ENCODE data around the gene OR8B4.
"Not testable (repeated sequence)": the region's sequence is repeated elsewhere in the genome, so short reads cannot be mapped to it uniquely, and the experiment has no call there.

The OR8B4 gene, protein sequence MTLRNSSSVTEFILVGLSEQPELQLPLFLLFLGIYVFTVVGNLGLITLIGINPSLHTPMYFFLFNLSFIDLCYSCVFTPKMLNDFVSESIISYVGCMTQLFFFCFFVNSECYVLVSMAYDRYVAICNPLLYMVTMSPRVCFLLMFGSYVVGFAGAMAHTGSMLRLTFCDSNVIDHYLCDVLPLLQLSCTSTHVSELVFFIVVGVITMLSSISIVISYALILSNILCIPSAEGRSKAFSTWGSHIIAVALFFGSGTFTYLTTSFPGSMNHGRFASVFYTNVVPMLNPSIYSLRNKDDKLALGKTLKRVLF

DNA sequence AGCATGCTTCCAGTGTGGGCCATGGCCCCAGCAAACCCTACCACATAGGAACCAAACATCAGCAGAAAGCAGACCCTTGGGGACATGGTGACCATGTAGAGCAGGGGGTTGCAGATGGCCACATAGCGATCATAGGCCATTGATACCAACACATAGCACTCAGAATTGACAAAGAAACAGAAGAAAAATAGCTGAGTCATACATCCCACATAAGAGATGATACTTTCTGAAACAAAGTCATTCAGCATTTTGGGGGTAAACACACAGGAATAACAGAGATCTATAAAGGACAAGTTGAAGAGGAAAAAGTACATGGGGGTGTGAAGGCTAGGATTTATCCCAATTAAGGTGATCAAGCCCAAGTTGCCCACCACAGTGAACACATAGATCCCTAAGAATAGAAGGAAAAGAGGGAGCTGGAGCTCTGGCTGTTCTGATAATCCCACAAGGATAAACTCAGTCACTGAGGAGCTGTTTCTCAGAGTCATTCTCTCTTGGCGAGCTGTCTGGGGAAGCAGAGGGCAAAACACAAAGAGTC is at the start of gene OR8B4:
Gene OR8B4, minus strand, starts transcription at position 488 of the 538 bp plus-strand sequence. Its CDS starts 0 bp downstream, at position 488.
- DNase-seq (ENCODE audit: low spot score): no peak

DNA sequence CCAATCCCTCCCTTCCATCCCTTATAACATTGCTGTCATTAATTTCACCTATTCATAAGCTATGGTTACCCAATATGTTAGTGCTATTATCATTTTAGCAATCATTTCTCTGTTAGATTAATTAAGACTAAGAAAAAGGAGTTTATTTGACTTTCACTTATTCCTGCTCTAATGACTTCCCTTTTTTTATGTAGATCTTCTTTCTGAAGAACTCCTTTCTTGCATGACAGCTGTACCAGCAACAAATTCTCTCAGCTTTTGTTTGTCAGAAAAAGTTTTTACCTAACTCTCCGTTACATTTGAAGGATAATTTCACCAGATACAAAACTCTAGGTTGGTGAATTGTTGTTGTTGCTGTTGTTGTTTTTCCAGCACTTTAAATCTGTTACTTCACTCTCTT is 49.4 kb upstream of the OR8B4 start:
- no peak for DNase-seq (ENCODE audit: low spot score)

DNA sequence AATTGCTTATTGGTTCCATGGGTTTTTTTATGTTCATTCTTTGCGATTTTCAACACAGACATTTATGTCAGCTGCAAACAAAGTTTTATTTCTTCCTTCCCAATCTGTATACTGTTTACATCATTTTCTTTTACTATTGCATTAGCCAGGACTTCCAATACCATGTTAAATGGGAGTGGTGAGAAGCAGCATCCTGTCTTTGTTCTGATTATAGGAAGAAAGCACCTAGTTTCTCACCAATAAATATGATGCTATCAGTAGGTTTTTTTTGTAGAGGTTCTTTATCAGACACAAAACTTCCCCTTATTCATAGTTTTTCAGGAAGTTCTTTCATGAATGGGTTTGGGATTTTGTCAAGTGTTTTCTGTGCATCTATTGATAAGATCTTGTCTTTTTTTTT is 48.8 kb upstream of the OR8B4 start:
- no peak for DNase-seq (ENCODE audit: low spot score)

DNA sequence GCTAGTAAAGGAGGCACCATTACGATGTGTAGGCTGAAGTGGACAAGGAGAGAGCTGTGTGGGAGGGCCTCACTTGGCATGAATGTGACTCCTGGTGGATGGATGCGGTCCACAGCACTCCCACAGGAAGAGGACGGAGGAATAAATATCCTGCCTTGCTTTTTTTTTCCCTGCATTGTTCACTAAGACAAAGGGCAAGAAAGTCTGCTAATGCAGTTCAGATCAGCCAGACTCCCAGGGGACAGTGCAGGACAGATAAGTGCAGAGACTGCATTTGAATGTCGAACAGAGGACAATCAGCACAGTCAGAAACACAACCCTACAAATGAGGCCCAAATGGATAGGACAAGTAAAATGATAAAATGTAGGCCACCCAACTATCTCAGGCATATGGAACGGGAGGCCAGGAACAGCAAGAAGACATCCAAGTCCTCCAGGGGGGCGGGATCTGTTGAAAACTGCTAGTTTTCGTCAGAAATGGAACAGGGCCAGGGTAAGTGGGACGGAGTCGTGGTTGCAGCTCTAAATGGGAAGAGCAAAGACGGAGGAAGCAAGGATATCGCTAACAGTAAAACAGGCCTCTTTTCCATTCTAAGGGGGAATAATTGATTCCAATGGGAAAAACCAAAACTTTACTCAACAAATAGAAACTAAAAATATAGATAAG is 46.0 kb upstream of the OR8B4 start:
- DNase-seq (ENCODE audit: low spot score): no peak

DNA sequence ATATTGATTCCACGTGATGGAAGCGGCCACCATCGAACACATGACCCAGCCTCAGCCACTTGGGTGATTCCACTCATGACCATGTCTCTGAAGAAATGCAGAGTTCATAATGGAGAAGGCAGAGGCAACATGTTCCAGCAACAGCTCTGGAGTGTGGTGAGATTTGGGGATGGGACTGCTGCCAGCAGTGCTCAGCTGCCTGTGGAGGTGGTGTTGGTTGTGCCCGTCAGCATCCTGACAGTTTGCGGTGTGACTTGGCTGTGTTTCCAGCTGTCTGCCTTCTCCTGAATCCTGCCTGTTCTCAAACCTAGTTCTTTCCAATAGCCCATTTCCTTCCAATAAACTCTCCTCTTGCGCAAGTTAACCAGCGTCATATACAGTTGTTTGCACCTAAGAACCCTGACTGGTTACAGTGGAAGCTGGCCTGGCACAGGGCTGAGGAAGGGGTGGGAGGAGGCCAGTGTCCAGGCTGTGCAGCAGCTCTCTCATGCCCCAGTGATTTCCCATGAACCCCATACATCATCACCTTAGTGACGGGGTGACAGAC is 42.8 kb upstream of the OR8B4 start:
- no peak for DNase-seq (ENCODE audit: low spot score)

DNA sequence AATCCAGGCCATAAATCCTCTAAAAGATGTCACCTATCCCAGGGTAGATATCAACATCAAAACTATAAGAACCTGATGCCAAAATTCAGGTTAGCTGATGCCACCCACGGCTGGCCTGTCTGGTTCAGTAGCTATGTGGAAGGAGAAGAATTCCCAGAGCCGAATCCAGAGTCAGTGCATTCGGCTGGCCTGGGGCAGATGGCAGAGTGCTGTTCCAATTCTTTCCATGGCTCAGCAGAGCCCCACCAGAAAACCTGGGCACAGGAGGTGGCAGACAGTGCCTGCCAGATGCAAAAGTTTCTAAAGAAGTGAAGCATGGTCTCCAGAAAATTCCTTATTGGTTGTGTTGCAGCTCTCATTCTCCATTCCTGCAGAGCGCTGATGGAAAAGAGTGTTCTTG is 40.7 kb upstream of the OR8B4 start:
- DNase-seq (ENCODE audit: low spot score): no peak

DNA sequence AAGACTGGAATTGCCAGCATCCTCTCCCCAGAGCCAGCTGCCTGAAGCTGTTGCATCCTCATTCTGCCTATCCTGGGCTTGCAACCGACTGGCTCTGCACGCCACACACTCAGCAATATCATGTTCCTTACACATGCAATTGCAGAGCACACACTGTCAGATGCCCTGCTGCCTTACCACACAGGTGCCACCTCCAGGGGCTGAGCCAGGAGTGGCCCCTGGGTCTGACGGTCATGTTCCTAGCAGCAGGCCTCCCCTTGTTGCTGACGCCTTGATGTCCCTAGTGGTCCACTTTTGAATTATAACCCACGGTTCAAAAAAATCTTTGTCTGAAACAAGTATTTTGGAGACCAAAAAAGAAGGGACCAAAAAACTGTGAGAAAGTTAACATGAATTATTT is 39.3 kb upstream of the OR8B4 start:
- no peak for DNase-seq (ENCODE audit: low spot score)

DNA sequence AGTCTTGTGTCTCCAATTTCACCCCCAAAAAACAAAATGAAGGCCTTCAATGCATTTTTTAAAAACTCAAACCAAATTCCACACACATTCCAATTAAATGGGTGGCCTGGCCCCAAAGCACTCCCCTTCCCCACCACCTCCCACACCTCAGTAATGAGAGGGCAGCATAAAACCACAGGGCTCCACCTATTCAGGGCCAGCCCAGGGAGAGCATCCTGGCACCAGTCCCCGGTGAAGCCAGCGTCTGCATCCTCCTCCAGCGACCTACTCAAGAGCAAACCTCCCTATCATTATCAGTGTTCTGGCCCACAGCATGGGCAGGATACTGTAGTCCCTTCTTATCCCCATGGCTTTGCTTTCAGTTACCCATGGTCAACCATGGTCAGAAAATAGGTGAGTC is 38.7 kb upstream of the OR8B4 start:
- no peak for DNase-seq (ENCODE audit: low spot score)

DNA sequence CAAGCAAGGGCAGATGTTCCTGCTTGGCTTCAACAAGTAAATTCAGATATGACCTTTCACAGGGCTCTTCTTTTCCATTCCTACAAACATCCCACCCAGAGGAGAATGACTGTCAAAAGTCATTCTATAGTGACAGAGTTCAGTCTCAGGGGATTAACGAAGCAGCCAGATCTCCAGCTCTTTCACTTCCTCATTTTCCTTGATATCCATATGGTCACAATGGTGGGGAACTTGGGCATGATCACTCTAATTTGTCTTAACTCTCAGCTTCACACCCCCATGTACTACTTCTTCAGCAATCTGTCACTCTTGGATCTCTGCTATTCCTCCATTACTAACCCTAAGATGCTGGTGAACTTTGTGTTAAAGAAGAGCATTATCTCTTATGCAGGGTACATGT is 35.8 kb upstream of the OR8B4 start:
- no peak for DNase-seq (ENCODE audit: low spot score)

DNA sequence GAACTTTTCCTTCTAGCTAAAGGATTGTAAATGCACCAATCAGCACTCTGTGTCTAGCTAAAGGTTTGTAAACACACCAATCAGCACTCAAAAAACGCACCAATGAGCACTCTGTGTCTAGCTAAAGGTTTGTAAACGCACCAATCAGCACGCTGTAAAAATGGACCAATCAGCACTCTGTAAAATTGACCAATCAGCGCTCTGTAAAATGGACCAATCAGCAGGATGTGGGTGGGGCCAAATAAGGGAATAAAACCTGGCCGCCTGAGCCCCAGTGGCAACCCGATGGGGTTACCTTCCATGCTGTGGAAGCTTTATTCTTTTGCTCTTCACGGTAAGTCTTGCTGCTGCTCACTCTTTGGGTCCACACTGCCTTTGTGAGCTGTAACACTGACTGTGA is 34.7 kb upstream of the OR8B4 start:
- DNase-seq (ENCODE audit: low spot score): not testable (repeated sequence)

DNA sequence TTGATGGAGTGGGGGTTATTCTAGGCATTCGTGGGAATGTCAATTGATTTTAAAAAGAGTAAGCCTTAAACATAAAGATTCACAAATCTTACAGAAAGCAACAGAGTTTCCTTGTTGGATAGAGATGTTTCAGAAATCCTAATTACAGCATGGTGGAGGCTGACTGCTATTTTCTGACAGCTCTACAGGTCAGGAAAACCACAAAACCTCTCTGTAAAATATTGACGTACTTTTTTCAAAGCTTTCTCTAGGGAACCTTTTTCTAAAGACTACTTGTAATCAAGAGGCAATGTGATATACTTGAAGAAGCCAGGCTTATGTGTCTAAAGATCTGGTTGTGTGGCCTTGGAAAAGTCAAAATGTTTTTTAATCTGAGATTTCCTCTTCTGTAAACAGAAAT is 29.9 kb upstream of the OR8B4 start:
- DNase-seq (ENCODE audit: low spot score): no peak

DNA sequence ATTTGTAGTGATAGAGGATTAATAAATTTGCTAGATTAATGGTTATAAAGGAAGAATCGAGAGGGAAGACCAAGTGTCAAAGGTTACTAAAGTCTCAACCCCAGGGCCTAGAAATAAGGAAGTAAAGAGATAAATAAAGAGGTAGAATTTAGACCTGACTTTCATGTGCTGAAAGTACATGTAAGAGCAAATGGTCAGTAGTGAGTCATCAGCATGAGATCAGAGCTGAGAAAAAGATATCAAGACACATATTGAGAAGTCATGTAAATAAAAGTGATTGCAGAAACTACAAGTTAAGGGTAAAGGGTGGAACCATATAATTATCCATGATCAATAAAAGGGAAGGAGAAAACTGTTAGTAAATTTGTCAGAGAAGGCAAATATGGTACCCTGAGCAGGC is 22.2 kb upstream of the OR8B4 start:
- DNase-seq (ENCODE audit: low spot score): no peak

DNA sequence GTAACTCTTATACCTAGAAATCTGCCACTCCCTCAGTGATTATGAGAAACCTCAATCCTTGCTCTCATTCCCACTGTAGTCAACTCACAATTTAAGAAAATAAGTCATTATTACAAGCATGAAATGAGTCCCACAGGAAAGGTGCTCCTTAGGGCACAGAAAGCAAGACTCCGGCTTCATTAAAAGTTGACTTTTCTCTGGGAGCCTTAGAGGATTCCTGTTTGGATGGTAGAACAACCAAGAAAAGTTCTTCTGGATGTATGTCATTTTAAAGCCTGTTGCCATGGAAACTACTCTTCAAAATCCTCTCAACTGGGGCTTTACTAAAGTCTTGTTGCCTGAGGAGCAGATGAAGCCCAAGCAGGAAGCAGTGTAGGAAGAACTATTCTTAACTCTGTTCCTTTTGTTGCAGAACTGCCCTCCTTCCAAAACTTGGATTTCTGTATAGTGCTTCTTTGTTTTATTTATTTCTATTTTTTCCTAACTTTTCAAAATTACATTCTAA is 21.0 kb upstream of the OR8B4 start, which contains the start of gene OR8B8:
Gene OR8B8, minus strand, starts transcription at position 51 of the 505 bp plus-strand sequence. CDS start 4,611 bp downstream, outside the sequence.
- DNase-seq (ENCODE audit: low spot score): no peak

DNA sequence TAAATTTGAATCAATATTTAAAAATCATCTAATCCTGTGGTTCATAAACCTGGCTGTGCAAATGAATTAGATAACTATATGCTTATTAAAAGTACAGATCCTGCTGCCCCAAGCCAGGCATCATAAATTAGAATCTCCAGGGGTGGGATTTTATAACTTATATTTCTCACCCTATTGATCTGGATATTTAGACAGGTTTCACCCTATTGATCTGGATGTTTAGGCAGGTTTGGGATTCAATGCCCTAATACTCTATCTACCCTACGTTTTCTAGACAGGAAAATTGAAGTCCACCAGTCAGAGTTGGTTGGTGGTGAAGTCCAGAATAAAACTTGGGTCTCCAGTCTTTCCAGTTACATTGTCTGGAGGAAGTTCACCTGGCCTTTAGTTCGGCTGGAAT is 18.2 kb upstream of the OR8B4 start:
- no peak for DNase-seq (ENCODE audit: low spot score)

DNA sequence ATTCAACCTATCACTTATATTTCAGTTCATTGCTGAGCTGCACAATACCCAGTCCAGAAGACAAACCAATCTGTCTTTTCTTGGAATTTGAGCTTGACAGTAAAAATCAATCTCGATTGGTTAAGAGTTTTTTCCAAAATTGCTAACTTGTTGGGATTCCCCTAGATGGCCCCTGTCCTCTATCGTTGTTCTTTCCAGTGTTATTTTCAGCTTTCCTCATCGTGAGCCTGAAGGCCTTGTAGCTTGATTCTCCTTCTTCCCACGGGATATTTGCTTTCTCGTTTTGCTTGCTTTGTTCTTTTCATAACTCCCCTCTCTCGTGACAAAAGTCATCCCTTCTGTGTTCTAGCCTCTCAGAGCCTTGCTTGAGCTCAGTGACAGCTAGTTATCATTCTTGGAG is 17.8 kb upstream of the OR8B4 start:
- no peak for DNase-seq (ENCODE audit: low spot score)

DNA sequence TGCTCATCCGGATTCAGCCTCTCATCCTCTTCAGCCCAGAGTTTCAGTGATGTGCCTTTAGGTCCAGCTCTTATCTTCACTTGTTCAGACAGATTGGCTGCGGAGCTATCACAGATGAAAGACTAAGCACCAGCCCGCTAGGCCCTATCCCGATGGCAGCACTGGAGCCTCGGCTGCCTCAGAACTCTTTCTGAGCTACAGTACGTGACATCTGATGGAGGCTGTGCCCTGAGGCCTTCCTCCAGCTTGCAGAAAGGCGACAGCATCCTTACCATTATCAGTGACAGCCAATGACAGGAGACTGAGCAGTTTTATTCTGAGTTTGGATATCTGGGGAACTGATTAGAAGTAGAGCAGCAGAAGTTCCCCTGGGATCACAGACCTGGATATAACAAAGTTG is 16.8 kb upstream of the OR8B4 start:
- DNase-seq (ENCODE audit: low spot score): no peak

DNA sequence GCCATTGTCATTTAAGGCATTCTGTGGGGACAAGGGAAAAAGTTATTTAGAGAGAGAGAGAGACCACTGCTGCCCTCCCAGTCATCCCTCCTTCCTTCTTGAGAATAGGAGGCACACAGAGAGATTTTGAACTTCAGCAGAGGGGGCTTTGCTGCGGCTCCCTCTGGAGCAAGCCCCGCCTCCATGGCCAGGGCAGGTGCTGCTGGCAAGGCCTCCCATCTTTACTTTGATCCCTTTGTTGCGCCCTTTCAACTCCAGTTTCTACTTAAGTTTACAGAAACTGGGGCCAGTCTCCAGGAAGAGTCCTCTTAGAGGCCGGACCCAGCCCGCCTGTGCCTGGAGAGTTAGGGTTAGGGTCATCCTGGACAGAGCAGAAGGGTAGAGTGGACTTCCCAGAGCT is 16.4 kb upstream of the OR8B4 start:
- no peak for DNase-seq (ENCODE audit: low spot score)

DNA sequence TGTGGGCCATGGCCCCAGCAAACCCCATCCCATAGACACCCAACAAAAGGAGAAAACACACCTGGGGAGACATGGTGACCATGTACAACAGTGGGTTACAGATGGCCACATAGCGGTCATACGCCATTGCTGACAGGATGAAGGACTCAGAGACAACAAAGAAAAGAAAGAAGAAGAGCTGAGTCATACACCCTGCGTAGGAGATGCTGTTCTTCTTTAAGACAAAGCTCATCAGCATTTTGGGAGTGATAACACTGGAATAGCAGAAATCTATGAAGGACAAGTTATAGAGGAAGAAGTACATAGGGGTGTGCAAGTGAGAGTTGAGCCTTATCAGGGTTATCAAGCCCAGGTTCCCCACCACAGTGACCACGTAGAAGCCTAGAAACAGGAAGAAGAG is 15.9 kb upstream of the OR8B4 start:
- DNase-seq (ENCODE audit: low spot score): no peak

DNA sequence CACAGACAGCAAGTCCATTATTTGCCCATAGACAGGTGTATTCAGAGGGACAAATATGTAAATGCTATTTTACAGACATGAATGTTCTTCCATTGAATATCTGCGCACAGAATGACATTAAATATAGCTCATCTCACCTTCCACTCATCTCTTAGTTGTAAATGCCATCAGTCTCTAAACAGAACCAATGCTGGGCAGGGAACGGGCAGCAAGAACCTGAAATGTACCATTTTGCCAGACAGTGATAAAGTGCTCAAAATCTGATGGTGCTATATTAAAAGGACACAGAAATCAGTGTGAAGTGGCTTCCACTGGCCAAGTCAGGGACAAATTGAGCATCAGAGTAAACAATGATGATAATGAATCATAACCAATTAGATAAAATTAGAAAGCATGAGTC is 10.0 kb upstream of the OR8B4 start:
- no peak for DNase-seq (ENCODE audit: low spot score)

DNA sequence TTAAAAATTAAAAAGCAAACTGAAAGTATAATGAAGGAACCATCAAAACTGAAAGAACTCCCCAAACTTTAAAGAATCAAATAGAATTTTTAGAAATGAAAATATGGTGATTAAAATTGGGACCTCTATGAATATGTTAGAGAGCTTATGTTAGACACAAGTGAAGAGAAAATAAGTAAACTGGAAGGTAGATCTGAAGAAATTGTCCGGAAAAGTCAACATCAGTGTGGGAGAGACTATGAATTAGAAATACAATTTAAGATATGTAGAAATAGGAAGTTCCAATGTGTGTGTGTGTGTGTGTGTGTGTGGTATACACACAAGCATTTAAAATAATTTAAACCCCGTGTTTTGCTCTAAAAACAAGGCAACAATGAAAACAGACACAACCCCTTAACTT is 4.9 kb upstream of the OR8B4 start:
- no peak for DNase-seq (ENCODE audit: low spot score)

DNA sequence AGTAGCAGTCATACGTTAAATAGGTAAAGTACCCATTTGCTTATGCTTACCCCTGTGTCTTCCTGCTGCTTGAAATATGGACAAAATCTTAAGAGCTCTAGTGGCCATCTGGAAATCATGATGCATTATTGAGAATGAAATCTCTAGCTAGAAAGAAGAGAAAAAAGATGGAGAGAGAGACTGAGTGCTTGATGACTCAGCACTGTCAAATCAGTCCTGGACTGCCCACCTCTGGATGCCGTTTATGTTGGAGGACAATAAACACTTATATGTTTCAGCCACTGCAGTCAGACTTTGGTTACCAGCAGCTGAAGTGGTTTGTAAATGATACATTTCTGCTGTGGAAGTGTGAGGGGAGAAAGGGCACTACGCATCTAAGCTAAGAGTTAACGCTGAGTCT is 3.6 kb downstream of the OR8B4 start:
- no peak for DNase-seq (ENCODE audit: low spot score)

DNA sequence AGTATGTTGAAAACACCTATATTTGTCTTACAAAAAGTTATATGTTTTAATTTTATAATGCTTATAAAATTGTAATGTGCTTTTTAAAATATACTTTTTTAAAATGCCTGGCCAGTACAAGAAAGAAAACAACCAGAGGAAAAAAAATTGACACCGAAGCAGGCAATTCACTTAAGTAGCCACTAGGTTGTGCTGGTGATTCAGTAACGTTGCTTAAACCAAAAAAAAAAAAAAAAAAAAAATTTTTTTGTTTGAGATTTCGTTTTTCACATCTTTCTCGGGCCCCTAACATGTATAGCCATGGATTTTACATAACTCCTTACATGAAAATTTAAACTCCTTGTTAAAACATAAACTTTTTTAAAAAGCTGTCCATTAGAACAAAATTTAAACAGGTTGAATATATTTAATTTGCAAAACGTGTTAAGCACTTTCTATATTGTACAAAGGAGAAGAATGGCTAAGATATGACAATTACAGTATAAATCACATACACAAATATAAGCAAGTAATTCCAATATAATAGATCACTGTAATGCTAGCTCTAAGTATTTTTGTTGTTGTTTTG is 9.2 kb downstream of the OR8B4 start:
- DNase-seq (ENCODE audit: low spot score): no peak

DNA sequence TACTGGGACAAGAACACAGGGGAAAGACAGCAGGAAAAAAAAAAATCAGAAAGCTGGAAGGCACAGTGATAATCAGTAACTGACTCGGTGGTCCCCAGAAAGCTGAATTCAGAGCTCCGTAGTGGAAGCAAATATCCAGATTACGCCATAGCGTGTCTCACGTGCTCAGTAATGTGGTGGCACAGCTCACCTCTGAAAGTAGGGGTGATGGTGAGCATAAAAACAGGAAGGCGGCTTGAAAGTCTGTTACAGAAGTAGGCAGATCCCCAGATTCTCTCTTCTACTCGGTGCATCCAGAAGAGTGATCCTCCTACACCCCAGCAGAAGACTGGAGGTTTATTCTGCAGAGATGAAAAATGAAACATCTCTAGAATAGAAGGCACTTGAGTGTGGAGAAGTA is 14.8 kb downstream of the OR8B4 start:
- no peak for DNase-seq (ENCODE audit: low spot score)

Data from left forelimb (tissue), 1 donor.